Dermis blood vessel endothelial cell (primary cell): ENCODE data around the gene SMIM10. TPM values are rescaled to one million over a fixed set of nuclear protein-coding genes. Genes with fewer than 3 reads are reported as not detected.
"Not testable (repeated sequence)": the region's sequence is repeated elsewhere in the genome, so short reads cannot be mapped to it uniquely, and the experiment has no call there.

ENCODE experiments used
- DNase-seq: peaks from one replicate; pipeline ENCODE4 v3.0.0; 2010
- total RNA-seq: library from RNA; depleted of rRNA; stranded (reverse); fragments of >200 nt; gene quantifications from 2 replicates; pipeline ENCODE4 v1.2.3, GENCODE V29; 2014

Gene SMIM10
- 1.4 and 2.6 TPM in 2 replicates for total RNA-seq

DNA sequence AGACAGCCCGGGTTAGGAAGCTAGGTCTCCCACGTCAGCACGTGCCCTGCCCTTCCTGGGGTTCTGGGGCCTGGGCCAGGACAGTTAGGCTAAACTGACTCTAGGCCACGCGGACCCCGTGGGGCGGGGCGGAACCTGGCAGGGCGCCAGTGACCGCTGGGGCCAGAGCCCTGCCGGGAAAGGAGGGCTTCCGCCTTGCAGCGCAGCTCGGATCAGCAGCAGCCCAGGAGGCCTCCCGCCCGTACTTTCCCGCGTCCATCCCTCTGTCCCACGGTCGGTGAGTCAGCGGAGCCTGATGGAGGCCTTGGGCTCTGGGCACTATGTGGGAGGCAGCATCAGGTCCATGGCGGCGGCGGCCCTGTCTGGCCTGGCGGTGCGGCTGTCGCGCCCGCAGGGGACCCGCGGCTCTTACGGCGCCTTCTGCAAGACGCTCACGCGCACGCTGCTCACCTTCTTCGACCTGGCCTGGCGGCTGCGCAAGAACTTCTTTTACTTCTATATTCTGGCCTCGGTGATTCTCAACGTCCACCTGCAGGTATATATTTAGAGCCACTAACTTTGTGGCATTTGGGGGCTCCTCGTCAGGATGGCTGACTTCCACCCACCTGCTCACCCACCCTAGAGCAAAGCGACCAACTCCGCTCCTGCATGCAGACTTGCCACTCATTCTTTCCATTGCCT lies at the start of gene SMIM10:
SMIM10 (plus strand) TSS at position 191 of the 681 bp plus-strand sequence; CDS start at position 296, 105 bp downstream.
- DNase-seq, result peak; percentile 56

GRCh38 chrX:134946364-134946763 lies 44.4 kb upstream of the SMIM10 start:
- DNase-seq, result not testable (repeated sequence)

- DNase-seq, result peak; percentile 21
Observed at GRCh38 chrX:134948333-134949241, 42.2 kb upstream of the SMIM10 start.

- DNase-seq, result peak; percentile 71
Observed at GRCh38 chrX:134949271-134949670, 41.5 kb upstream of the SMIM10 start.

GRCh38 chrX:134957836-134958235 lies 33.0 kb upstream of the SMIM10 start:
- no peak for DNase-seq

- DNase-seq, result not testable (repeated sequence)
Observed at GRCh38 chrX:134960366-134960765, 30.4 kb upstream of the SMIM10 start.

GRCh38 chrX:134963041-134963440 lies 27.8 kb upstream of the SMIM10 start:
- no peak for DNase-seq

DNA sequence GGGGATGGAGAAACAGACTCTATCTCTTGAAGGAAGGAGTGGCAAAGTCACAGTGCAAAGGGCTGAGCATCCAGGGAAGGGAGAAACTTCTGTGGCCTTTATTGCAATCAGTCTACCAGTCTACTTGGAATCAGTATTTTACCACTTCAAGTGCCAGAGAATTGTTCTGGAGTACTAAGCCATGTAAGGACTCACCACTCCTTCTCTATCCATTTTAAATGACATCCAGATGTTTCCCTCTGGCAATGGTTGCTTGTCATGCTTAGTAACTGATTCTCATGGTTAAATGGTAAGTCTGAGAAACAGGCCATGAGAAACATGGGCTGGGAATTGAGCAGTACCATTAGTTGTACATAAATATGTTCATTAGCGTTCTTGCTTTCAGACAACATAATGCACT lies 21.1 kb upstream of the SMIM10 start:
- DNase-seq, result no peak

GRCh38 chrX:134971926-134972325 lies 18.9 kb upstream of the SMIM10 start:
- no peak for DNase-seq

- DNase-seq, result no peak
Observed at GRCh38 chrX:134975516-134975915, 15.3 kb upstream of the SMIM10 start.

DNA sequence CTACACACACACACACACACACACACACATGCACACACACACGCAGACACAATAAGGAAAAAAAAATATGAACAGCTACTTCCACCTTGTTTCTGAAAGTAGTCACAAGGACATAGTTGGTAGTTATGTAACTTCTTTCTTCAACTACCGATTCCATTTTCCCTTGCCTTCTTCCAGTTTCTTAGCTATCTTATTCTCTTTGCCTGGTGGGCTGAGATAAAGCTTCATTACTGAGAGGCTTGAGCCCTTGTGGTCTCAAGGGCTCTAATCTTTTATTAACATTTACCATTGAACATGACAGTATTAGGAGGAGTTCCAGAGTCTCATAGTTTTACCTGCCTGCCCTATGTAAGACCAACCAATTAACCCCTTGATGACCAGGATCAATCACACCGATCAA lies 8.9 kb upstream of the SMIM10 start:
- no peak for DNase-seq

- no peak for DNase-seq
Observed at GRCh38 chrX:134982748-134983147, 8.0 kb upstream of the SMIM10 start.

- DNase-seq, result no peak
Observed at GRCh38 chrX:134985479-134985878, 5.3 kb upstream of the SMIM10 start.

DNA sequence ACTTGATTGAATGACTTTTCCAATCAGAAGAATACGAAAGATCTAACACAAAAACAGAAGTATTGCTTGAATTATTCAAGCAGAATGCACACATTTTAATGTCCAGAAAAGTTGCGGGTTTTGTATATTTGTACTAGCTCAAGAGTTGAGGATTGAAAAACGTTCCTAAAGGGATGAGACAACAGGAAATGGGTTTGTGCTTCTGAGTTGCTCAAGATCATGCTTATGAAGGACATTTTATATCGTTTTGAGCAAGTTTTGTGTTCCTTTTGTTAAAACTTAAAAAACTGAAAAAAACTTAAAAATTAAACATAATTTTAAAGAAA lies 353 bp upstream of the SMIM10 start:
- DNase-seq, result no peak

- DNase-seq, result no peak
Observed at GRCh38 chrX:134997646-134998045, 6.9 kb downstream of the SMIM10 start.

DNA sequence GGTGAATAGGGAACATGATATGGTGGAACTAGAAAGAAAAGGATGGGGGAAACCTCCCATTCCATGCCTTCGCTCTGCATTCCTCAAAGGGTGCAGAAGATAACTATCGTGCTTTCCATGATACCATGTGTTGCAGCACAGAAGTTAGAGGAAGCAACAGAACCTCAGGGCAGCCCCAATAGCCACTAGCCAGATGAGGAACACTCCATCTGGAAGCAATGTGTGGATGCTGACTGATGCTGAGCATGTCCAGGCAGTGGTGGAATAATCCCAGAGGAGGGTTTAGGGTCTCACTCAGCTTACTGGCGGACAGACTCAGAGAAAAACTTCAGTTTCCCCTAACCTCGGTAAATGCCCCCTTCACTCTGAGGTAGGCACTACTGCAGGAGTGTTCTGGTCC lies 7.5 kb downstream of the SMIM10 start:
- DNase-seq, result no peak

GRCh38 chrX:134999469-134999868 lies 8.7 kb downstream of the SMIM10 start:
- peak; percentile 56 for DNase-seq

DNA sequence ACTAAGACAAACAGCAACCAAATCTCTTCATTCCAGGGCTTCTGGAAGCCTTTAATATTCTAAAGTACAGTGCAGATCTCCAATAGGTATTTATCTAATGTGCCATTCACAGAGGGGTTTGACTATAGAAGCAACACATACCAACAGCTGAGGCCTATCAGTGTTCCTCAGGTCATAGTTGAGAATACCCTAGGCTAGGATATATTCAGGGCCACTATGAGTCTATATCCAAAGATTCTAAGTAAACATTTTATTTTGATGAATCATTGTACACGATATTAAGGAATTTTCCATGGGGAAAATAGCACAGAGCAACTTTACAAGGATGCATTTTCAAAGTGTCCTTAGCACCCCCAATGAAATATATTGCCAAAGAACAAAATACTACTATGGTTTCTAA lies 9.7 kb downstream of the SMIM10 start:
- DNase-seq, result no peak

DNA sequence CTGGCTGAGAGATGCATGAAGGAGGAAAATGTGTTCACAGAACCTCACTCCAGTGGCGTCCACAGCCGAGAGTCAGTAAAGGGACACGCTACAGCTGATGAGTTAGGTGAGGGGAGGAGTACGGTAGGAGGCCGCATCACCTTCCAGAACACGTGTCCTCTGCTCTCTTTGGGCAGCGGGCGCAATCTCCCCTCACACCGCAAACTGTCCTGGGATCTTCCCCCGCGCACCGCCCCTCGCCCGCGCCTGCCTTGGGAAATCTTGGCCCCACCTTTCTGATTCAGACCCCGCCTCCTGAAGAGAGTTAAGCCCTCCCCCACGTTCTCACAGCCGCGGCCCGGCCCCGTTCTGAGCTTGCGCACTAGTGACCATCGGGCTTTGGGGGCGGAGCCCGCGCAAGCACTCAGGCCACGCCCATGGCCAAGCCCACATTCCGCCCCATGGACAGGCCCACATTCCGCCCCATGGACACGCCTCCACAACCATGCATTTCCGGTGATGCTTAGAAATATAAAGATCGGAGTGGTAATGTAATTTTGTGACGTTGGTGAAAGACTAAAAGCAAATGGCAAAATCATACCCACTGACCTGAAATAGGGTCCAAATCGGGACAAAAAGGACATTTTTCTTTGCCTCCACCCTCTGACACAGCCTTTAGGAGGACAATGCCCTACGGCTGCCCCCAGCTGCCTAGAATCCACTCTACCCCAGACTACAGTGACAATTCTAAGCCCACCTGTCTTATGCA lies 13.3 kb downstream of the SMIM10 start:
- peak; percentile 88 for DNase-seq

DNA sequence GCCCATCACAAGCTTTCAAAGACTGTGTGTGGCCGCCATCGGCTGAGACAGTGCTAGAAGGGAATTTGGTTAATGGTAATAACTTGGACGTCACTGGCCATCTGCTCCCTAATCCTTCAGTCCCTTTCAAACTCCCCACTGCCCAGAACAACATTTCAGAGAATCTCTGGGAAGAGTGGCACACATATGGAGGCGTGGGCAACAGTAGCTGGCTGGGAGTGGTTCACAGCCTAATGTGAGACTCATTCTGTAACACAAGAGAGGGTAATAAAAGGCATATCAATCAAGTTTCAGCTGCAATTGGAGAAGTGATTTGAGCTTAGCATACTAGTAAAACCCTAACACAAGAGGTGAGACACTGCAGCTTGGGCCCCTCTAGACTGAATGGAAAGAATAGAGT lies 15.4 kb downstream of the SMIM10 start:
- no peak for DNase-seq

GRCh38 chrX:135009057-135009610 lies 18.3 kb downstream of the SMIM10 start:
- DNase-seq, result no peak

DNA sequence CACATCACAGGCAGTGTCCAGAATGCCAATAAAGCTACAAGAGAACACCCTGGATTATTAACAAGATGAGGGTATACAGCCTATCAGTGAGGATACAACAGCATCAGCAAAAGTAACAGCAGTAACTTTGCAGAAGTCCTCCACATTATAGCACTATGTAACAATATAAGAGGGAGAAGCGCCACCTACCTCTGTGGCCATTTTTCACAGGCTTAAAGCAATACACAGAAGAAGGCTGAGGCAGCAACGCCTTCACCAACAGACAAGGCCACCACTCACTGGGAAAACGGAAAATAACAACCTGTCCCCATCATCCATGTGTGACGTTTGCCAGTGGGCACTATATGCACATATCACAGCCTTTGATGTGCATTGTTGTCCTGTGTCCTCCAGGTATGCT lies 19.0 kb downstream of the SMIM10 start:
- DNase-seq, result no peak

DNA sequence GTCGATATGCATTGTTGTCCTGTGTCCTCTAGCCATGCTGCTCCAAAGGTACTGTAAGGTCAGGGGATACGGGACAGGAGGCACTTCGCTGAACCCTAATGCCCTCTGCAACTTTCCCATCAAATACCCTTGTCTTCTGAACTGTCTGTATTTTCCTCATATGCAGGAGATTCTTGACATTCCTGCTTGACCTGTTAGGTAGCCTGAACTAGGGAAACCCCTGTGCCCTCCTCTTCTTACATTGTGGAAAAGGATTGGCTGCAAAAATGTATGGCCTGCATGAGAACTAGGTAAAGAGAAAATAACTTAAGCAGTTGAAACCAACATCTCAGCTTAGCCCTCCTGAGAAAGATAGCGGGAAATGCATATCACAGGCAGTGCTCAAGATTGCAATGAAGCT lies 20.1 kb downstream of the SMIM10 start:
- no peak for DNase-seq
